Adrenal gland (tissue), 12 donors: Measurements from ENCODE around the gene RSPO4. TPM values are rescaled to one million over a fixed set of nuclear protein-coding genes. Genes with fewer than 3 reads are reported as not detected.
A peak's percentile ranks its signal among the peaks of the same experiment; 100 is the strongest.

Experiments used
- DNase-seq, 7 donors: peaks; one replicate each; pipeline ENCODE4 v3.0.0-alpha.2; 2019 to 2020
- H3K27ac ChIP-seq, 5 donors: fragments of 200-600 bp; sonication (generic) in 4 of 5; 1 replicate in 3 of 5; 2 replicates in 2 of 5; pipeline versions ENCODE4 v1.5.1 to v1.8.0; 2016 to 2020; ENCODE audit warnings: mild to moderate bottlenecking in 1 of 5
- H3K27me3 ChIP-seq: fragments of 200-600 bp; 2 replicates; pipeline ENCODE4 v1.8.0; 2021
- H3K36me3 ChIP-seq, 2 donors: fragments of 200-600 bp; replicated peaks in 1 of 2; 1 replicate in 1 of 2; 2 replicates in 1 of 2; pipeline versions ENCODE4 v1.5.1 to v1.8.0; 2018 to 2022
- H3K4me1 ChIP-seq, 2 donors: fragments of 200-600 bp; replicated peaks in 1 of 2; 1 replicate in 1 of 2; 2 replicates in 1 of 2; pipeline versions ENCODE4 v1.5.1 to v1.8.0; 2018 to 2021
- H3K4me3 ChIP-seq, 4 donors: fragments of 200-600 bp; sonication (generic) in 3 of 4; one replicate each; pipeline ENCODE4 v1.5.1; 2016 to 2018
- H3K9me3 ChIP-seq, 3 donors: fragments of 200-600 bp; sonication (generic) in 1 of 3; replicated peaks in 1 of 3; 1 replicate in 2 of 3; 2 replicates in 1 of 3; pipeline versions ENCODE4 v1.5.1 to v1.8.0; 2016 to 2021
- POLR2A ChIP-seq, 2 donors: fragments of 450-650 bp; IDR thresholded peaks; one replicate each; pipeline ENCODE4 v1.6.1; 2017; ENCODE audit warnings: antibody characterized with exemption in 2 of 2, mild to moderate bottlenecking in 2 of 2, moderate library complexity in 1 of 2
- WGBS, 4 donors: extraction: QIAGEN DNeasy Blood & Tissue Kit in 2 of 4; methylation state at CpG; one replicate each; pipeline versions ENCODE4 v1.1.5 to v1.1.7; 2013 to 2017; 5-methylcytosine and 5-hydroxymethylcytosine counted together
- intact Hi-C, 2 donors: fragments of 100-400 bp; cut with DNase I; formaldehyde crosslinking; loops; one replicate each; pipeline versions ENCODE4 v1.14.1 to v1.15.0; 2022 to 2023
- polyA plus RNA-seq, 3 donors: library from polyadenylated mRNA; stranded (reverse); fragments of 200-250 nt in 2 of 3; fragments of 350-450 nt in 1 of 3; fragmentation: Illumina TruSeq in 1 of 3; extraction: RNeasy Lipid Tissue Mini Kit (QIAGEN cat#74804) in 1 of 3; gene quantifications; one replicate each; pipeline ENCODE4 v1.2.3, GENCODE V29; 2013 to 2014
- total RNA-seq, 9 donors: library from RNA; depleted of rRNA in 4 of 9; stranded (reverse); fragments of >200 nt in 4 of 9; fragments of 120-200 nt in 1 of 9; fragmentation: NEBNext Ultra II Directional in 1 of 9; extraction: Animal tissue kit (Norgen Biotek cat#: 25700) in 1 of 9; gene quantifications; one replicate each; pipeline versions ENCODE4 v1.1.0 to v1.2.4, GENCODE V29; 2013 to 2023
- TF ChIP-seq, protein P1 (sequence below), 6 experiments: fragments of 450-650 bp in 4 of 6; fragments of 200-600 bp in 2 of 6; sonication (generic) in 1 of 6; IDR thresholded peaks; 1 replicate in 5 of 6; 2 replicates in 1 of 6; pipeline versions ENCODE4 v1.5.1 to v1.8.0; 2016 to 2021; ENCODE audit warnings: antibody characterized with exemption in 6 of 6, mild to moderate bottlenecking in 2 of 6, moderate library complexity in 1 of 6
- donor health status: healthy with polysubstance abuse.
- donor health status: Bipolar disorder and iron deficiency.
- donor health status: DM: yes; HTN: yes; CAD: no.
- donor health status: DM: no; HTN: no; CAD: no.
- donor health status: DM: no; HTN: no; CAD: no.
- donor health status: DM: yes; HTN: yes; CAD: no.

Gene RSPO4
- total and polyA plus RNA-seq, 12 donors = 0.06 to 0.64 (median 0.20) TPM; not detected in 5

DNA sequence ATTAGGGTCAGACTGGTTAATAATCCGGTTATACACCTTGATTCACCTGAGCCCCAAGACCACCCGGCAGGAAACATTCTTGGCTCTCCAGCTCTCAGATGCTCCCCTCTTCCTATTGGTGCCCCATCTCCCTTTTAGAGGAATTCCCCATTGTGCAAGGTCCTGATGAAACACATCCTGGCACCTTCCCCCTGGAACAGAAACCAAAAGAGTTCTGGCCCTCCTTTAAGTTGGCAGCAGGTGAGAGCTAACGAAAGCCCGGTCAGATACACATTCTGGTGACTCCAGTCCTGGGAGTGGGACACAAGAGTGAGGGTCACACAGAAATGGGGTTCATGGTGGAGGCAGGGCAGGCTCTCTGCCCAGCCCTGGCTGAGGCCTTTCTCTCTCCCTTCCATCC, 32.2 kb downstream of the RSPO4 start:
- intact Hi-C loops = loop anchor here in 1 of 2 donors (10.0 kb wide), 1 partner anchor 225 kb away; no protein-coding TSS in a partner anchor

DNA sequence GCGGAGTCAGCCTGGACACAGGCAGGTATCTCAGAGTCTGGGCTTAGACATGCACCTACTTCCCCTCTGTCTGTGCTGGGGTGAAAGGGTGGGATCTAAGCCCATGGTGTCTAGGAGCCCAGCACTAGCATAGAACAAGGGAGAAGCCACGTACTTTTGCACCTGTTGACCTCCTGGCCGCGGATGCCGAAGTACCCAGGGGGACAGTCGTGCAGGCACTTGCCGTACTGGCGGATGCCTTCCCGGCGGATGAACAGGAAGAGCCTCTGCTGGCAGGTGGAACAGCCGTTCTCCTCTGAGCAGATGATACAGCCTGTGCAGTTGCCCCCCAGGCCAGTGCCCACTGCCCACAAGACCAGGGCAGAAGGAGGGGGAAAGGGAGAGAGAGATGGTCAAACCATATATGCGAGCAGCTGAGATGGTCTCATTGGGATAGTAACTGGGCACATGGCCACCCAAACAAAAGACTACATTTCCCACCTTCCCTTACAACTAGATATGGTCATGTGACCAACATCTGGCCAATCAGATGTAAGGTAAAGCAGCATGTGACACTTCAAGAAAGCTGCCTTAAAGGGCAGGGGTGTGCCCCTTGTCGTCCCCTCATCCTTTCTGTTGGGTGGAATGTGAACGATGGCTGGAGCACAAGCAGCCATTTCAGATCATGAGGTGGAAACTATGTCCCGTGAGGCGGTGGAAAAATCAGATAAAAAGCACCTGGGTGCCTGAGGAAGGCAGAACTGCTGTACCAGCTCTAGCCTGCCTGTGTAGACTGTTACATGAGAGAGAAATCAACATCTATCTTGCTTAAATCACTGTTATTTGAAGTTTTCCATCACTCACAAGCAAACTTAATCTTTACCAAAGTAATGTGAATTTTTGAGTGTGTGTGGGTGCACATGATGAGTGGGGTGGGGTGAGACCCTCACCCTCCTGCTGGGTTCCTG, 34.0 kb downstream of the RSPO4 start:
- WGBS, 4 donors = 90 to 93% (median 92%) methylated on average over 10 to 16 of the region's 16 CpGs
- Histone ChIP-seq H3K9me3 (no peaks in the 10 kb centered on the region), H3K36me3 (no peaks in the 10 kb centered on the region), H3K27me3 (no peaks in the 10 kb centered on the region), H3K4me1 (no peaks in the 10 kb centered on the region), H3K4me3 (no peak overlapping the region), H3K27ac (no peak overlapping the region)
- peak in 1 of 7 donors; percentile 25 for DNase-seq
- no peak for TF ChIP-seq POLR2A (IDR thresholded peaks at IDR 0.05)
- TF ChIP-seq, protein P1, sequence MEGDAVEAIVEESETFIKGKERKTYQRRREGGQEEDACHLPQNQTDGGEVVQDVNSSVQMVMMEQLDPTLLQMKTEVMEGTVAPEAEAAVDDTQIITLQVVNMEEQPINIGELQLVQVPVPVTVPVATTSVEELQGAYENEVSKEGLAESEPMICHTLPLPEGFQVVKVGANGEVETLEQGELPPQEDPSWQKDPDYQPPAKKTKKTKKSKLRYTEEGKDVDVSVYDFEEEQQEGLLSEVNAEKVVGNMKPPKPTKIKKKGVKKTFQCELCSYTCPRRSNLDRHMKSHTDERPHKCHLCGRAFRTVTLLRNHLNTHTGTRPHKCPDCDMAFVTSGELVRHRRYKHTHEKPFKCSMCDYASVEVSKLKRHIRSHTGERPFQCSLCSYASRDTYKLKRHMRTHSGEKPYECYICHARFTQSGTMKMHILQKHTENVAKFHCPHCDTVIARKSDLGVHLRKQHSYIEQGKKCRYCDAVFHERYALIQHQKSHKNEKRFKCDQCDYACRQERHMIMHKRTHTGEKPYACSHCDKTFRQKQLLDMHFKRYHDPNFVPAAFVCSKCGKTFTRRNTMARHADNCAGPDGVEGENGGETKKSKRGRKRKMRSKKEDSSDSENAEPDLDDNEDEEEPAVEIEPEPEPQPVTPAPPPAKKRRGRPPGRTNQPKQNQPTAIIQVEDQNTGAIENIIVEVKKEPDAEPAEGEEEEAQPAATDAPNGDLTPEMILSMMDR (IDR thresholded peaks at IDR 0.05) = no peak
- intact Hi-C loops = loop anchor here in 1 of 2 donors (10.0 kb wide), 1 partner anchor 227 kb away; no protein-coding TSS in a partner anchor

More for the DNA sequence above, 32.2 kb downstream of the RSPO4 start:
- no peak for DNase-seq
- TF ChIP-seq, protein P1 (IDR thresholded peaks at IDR 0.05) = no peak
- no peak for TF ChIP-seq POLR2A (IDR thresholded peaks at IDR 0.05)
- H3K27ac ChIP-seq = no peak overlapping the region
- no peak overlapping the region for H3K4me3 ChIP-seq
- no peaks in the 10 kb centered on the region for H3K36me3 ChIP-seq
- 78 to 85% (median 82%) methylated on average over 4 of the region's 4 CpGs for WGBS, 4 donors
- no peaks in the 10 kb centered on the region for H3K4me1 ChIP-seq
- H3K9me3 ChIP-seq = no peaks in the 10 kb centered on the region
- no peaks in the 10 kb centered on the region for H3K27me3 ChIP-seq

DNA sequence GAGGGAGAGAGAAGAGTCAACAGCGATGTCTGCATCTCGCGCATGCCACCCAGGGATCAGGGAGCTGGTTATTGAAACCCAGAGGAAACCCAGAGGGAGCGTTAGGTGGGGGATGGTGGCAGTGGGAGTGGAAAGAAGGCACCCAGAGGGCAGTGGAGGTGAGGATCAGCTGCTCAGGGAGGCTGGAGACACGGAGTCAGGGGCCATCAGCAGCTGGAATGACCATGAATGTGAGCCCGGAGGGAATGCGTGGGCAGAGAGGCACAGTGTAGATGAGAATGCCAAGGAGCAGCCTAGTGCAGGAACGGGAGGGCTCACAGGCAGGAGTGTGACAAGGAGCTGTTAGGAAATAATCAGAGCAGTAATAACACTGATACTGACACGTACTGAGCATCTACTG, 36.2 kb downstream of the RSPO4 start:
- Histone ChIP-seq H3K9me3 (no peaks in the 10 kb centered on the region), H3K27ac (no peak overlapping the region), H3K27me3 (no peaks in the 10 kb centered on the region), H3K4me3 (no peak overlapping the region), H3K36me3 (no peaks in the 10 kb centered on the region), H3K4me1 (no peaks in the 10 kb centered on the region)
- TF ChIP-seq, protein P1 (IDR thresholded peaks at IDR 0.05) = no peak
- TF ChIP-seq POLR2A (IDR thresholded peaks at IDR 0.05) = no peak
- DNase-seq = no peak
- intact Hi-C loops = loop anchor here in 1 of 2 donors (10.0 kb wide), 1 partner anchor 229 kb away; no protein-coding TSS in a partner anchor
- WGBS, 4 donors = 47 to 56% (median 53%) methylated on average over 9 of the region's 9 CpGs

DNA sequence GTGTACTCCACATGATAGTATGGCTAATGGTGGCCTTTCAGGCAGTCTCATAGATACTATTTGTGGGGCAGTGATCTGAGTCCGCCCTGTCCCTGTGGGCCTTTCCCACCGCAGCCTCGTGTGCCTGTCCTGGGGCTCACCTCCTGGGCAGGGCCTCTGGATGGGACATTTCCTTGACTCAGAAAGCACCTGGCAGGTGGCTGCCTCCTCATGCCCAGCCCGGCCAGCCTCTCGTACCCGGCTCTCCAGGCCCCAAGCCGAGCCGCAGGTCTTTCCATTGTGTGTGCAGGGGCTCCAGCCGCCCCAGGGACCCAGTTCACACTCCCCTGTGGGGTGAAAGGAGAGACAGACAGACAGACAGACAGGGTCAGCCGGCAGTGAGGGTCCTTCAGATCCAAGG, 38.3 kb downstream of the RSPO4 start:
- Histone ChIP-seq H3K27ac (no peak overlapping the region), H3K36me3 (no peaks in the 10 kb centered on the region), H3K9me3 (no peaks in the 10 kb centered on the region), H3K27me3 (no peaks in the 10 kb centered on the region), H3K4me3 (no peak overlapping the region), H3K4me1 (no peaks in the 10 kb centered on the region)
- DNase-seq = no peak
- intact Hi-C loops = loop anchor here in 1 of 2 donors (10.0 kb wide), 1 partner anchor 231 kb away; no protein-coding TSS in a partner anchor
- 83 to 91% (median 85%) methylated on average over 4 to 10 of the region's 10 CpGs for WGBS, 4 donors
- TF ChIP-seq, protein P1 (IDR thresholded peaks at IDR 0.05) = no peak
- no peak for TF ChIP-seq POLR2A (IDR thresholded peaks at IDR 0.05)
